GM13976 (cell line): ENCODE data around the gene SUCNR1.

Experiments used
- DNase-seq: peaks from one replicate; pipeline ENCODE4 v3.0.0; 2012; ENCODE audit warnings: low spot score
- in situ Hi-C: fragments of 300-500 bp; cut with MboI; formaldehyde crosslinking; loops from one replicate; pipeline ENCODE4 v1.12.0; 2022; ENCODE audit warnings: low sequenced_read_pairs, mixed read lengths, inconsistent platforms; ENCODE audit not compliant: unreplicated experiment
- TF ChIP-seq, protein P1 (sequence below): IDR thresholded peaks from 2 replicates; pipeline ENCODE4 v1.5.1; 2012; ENCODE audit warnings: borderline replicate concordance, mild to moderate bottlenecking; ENCODE audit not compliant: insufficient read depth; ENCODE audit errors: extremely low read depth, missing control alignments, control extremely low read depth

The SUCNR1 gene

DNA sequence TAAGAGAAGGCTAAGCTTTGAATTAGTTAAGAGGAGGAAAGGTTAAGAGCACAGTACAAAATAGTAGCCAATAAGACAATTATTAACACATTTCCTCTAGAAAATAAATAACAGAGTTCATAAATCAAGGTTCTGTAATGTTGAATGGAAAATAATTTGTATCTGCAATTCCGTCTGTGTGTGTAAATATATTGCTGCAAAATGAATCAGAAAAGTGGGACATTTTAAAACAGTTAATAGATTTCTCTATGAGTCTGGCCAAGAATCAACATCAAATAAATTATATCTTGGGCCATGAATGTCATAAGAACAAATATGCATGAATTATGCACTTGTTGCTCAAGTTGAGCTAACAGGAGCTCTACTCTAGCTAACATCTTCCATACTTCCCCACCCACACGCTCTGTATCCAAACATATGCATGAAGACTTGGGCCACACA lies 14.2 kb upstream of the SUCNR1 start:
- no peak for DNase-seq
- in situ Hi-C loops = no loop called here
- TF ChIP-seq, protein P1, sequence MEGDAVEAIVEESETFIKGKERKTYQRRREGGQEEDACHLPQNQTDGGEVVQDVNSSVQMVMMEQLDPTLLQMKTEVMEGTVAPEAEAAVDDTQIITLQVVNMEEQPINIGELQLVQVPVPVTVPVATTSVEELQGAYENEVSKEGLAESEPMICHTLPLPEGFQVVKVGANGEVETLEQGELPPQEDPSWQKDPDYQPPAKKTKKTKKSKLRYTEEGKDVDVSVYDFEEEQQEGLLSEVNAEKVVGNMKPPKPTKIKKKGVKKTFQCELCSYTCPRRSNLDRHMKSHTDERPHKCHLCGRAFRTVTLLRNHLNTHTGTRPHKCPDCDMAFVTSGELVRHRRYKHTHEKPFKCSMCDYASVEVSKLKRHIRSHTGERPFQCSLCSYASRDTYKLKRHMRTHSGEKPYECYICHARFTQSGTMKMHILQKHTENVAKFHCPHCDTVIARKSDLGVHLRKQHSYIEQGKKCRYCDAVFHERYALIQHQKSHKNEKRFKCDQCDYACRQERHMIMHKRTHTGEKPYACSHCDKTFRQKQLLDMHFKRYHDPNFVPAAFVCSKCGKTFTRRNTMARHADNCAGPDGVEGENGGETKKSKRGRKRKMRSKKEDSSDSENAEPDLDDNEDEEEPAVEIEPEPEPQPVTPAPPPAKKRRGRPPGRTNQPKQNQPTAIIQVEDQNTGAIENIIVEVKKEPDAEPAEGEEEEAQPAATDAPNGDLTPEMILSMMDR = no peak

DNA sequence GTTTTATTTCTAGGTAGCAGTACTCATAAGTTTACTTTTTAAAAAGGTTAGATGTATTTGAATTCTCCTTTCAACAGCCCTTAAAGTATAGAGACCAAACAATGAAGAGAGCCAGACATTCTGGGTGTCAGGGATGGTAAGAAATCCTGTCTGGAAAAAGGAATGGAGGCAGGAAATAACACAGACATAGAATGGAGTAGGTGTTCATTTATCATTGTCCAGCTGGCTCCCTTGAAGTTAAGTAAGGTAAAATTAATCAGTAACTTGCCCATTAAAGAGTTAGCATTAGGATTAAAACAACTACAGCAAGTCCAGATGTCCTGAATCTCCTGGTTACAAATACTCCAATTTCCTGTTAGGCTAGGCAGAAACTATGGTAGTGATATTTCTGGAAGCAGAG lies 13.5 kb upstream of the SUCNR1 start:
- no peak for DNase-seq
- TF ChIP-seq, protein P1 = no peak
- in situ Hi-C loops = no loop called here

DNA sequence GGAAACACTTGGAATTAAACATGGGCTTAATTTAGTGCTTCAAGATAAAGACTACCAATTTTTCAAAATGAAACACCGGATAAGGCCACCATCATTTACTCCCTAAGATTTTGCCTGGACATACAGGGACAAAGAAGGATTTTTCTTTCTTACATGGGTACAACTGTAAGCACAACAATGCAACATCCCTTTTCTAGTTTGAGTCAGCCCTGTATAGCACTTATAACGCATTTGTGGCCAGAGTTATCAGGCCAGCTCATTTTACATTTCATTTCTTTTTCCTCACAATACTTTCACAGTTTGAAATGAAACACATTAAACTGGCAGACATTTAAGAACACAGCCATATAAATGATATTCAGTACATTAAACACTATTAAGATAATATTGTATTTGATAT lies 9.8 kb upstream of the SUCNR1 start:
- no peak for DNase-seq
- in situ Hi-C loops = no loop called here
- TF ChIP-seq, protein P1 = no peak

DNA sequence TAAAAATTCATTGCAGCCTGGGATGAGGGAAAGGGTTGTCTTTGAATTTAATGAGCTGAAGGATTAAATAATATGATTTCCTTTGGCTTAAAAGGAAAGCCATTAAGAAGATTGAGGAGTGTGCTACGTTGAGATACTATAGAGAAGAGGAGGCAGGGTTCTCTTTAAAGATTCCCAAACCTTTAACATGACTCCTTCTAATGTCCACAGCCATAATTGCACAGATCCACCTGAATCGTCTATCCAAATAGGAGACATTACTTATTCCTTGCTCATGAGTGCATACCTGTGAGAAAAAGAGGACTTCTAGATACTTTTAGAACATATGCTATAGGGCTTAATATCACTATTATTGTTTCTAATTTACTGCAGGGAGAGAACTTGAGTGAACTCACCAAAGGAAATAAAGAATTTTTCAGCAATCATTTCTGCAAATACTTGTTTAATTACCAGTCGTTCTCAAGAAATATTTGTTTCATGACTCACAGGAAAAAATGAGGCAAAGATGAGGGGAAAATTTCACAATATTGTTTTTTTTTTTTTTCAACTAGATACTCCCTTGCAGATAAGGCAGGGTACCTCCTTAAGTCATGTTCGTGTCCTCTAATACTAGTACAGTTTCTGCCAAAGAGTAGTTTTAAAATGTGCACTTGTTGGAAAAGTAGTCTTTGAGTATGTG lies 8.9 kb upstream of the SUCNR1 start:
- no peak for DNase-seq
- TF ChIP-seq, protein P1 = no peak
- in situ Hi-C loops = no loop called here

DNA sequence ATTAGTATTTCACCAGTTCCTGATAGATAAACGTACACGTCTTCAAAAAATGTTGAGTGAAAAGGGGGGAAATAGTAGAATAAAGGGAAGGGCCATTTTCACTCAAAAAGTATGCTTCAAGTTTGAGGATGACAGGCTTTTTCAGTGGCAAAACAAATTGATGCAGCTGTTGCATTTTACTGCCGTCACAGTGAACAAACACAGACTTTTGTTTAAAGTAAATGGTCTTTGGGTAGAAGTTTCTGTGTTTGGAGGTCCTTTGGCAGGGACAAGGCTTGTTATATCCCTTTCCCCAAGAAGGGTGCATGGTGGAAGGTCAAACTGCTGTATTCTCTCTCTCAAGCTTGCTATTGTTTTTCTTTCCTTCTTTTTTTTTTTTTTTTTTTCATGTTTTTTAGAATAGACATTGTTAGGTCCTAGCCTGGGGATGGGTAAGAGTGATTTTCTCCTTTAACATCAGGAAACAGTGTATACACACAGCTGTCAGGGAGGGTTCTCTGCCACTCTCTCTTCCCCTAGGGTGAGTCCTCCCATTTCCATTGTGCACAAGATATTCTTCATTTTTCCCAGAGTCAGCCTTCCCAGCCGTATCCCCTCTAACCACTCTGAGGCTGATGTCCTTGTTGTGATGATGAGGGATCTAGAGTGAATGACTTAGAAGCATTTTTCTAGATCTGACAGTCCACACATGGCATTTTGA lies 6.6 kb upstream of the SUCNR1 start:
- TF ChIP-seq, protein P1 = no peak
- in situ Hi-C loops = no loop called here
- DNase-seq = no peak

DNA sequence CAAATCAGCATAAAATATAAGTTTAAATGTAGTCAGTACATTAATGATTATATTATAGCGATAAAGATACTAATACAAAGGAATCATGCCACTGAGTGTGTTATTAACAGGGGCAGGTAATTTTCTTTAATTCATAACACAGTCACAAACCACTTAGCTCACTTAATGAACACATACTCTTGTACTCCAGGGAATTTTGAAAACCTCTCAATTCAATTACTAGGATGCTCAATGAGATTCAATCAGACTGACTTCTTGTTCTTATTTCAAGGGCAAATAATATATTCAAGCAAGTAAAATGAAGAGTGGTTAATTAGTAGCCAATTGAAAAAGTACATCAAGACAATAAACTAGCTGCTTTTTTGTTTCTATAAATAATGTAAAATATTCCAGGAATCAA lies 5.8 kb upstream of the SUCNR1 start:
- in situ Hi-C loops = no loop called here
- TF ChIP-seq, protein P1 = no peak
- no peak for DNase-seq
